Neural cell (in vitro differentiated cells): ENCODE measurements around the gene DMXL1.

Experiments
- EZH2 ChIP-seq: fragments of 200-600, 300-800 bp; shearing (Covaris generic), sonication (generic); IDR thresholded peaks from 2 replicates; pipeline ENCODE4 v1.6.1; 2014; ENCODE audit warnings: antibody characterized with exemption, low read length, borderline replicate concordance, mild to moderate bottlenecking; ENCODE audit not compliant: insufficient read depth, poor library complexity, severe bottlenecking
- MXI1 ChIP-seq: fragments of 450-650 bp; conservative IDR thresholded peaks from 2 replicates; pipeline ENCODE4 v1.6.1; 2014; ENCODE audit warnings: antibody characterized with exemption, mild to moderate bottlenecking; ENCODE audit not compliant: poor library complexity, severe bottlenecking
- POLR2AphosphoS5 ChIP-seq: IDR thresholded peaks from 2 replicates; pipeline ENCODE4 v1.6.1; 2012
- RAD21 ChIP-seq: fragments of 450-650 bp; conservative IDR thresholded peaks from 2 replicates; pipeline ENCODE4 v1.6.1; 2014; ENCODE audit warnings: antibody characterized with exemption, mild to moderate bottlenecking, moderate library complexity
- TAF1 ChIP-seq: IDR thresholded peaks from 2 replicates; pipeline ENCODE4 v1.6.1; 2012; ENCODE audit warnings: low read depth
- TF ChIP-seq, protein P1 (sequence below): fragments of 450-650 bp; IDR thresholded peaks from 2 replicates; pipeline ENCODE4 v1.5.1; 2014; ENCODE audit warnings: antibody characterized with exemption, mild to moderate bottlenecking, moderate library complexity; ENCODE audit not compliant: poor library complexity, severe bottlenecking

GRCh38 chr5:119117237-119117636 is 46.4 kb downstream of the DMXL1 start:
- TF ChIP-seq, protein P1, sequence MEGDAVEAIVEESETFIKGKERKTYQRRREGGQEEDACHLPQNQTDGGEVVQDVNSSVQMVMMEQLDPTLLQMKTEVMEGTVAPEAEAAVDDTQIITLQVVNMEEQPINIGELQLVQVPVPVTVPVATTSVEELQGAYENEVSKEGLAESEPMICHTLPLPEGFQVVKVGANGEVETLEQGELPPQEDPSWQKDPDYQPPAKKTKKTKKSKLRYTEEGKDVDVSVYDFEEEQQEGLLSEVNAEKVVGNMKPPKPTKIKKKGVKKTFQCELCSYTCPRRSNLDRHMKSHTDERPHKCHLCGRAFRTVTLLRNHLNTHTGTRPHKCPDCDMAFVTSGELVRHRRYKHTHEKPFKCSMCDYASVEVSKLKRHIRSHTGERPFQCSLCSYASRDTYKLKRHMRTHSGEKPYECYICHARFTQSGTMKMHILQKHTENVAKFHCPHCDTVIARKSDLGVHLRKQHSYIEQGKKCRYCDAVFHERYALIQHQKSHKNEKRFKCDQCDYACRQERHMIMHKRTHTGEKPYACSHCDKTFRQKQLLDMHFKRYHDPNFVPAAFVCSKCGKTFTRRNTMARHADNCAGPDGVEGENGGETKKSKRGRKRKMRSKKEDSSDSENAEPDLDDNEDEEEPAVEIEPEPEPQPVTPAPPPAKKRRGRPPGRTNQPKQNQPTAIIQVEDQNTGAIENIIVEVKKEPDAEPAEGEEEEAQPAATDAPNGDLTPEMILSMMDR: no peak
- no peak for TF ChIP-seq RAD21
- no peak for TF ChIP-seq MXI1
- no peak for TF ChIP-seq TAF1
- TF ChIP-seq POLR2AphosphoS5: no peak
- TF ChIP-seq EZH2: no peak
